ENCODE results near the gene ENPP1.

ENPP1 gene

DNA sequence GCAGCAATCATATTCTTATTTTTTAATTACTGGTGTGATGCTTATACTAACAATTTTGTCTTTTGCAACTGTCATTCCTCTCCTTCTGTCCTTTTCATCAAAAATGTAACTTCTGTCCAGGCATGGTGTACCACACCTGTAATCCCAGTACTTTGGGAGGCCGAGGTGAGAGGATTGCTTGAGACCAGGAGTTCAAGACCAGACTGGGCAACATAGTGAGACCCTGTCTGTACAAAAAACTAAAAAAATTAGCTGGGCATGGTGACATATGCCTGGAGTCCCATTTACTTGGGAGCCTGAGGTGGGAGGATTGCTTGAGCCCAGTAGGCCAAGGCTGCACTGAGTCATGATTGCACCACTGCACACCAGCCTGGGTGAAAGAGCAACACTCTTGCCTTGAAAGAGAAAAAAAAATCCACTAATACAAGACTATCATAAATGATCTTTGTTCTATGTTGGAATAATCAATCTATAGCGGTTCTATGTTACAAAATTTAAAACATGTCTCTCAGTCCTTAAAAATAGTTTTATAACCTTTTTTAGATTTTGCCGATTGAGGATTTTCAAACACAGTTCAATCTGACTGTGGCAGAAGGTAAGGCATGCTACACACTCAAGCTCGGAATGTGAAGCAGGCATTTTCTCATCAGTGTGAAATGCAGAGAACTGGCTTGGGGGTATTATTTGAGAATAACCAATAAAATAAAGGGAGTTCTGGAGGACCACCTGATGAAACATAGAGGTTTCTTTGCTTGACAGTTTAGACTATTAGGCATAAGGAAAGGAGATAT lies 70.4 kb downstream of the ENPP1 start:
- Histone ChIP-seq H3K4me1 (ENCODE audit: control insufficient read depth, low read length) (no peaks in the 10 kb centered on the region), H3K79me2 (ENCODE audit: control insufficient read depth, low read length) (no peaks in the 10 kb centered on the region), H3K4me3 (ENCODE audit: low read length) (no peak overlapping the region), H3K27ac (ENCODE audit: low read depth, low read length) (no peak overlapping the region), H4K20me1 (ENCODE audit: control insufficient read depth, insufficient read depth, low read depth, low read length) (no peaks in the 10 kb centered on the region), H3F3A (ENCODE audit: control insufficient read depth, insufficient read depth) (no peaks in the 10 kb centered on the region), H3K9me2 (replicated peaks; ENCODE audit: control insufficient read depth, low read length) (no peaks in the 10 kb centered on the region), H3K36me3 (ENCODE audit: control insufficient read depth, low read length) (no peaks in the 10 kb centered on the region), H3K27me3 (ENCODE audit: control insufficient read depth, low read length) (no peaks in the 10 kb centered on the region), H3K9me3 (ENCODE audit: control insufficient read depth, insufficient read depth, low read length) (no peaks in the 10 kb centered on the region), H3K4me2 (ENCODE audit: low read length) (no peak overlapping the region)
- TF ChIP-seq, protein P1, sequence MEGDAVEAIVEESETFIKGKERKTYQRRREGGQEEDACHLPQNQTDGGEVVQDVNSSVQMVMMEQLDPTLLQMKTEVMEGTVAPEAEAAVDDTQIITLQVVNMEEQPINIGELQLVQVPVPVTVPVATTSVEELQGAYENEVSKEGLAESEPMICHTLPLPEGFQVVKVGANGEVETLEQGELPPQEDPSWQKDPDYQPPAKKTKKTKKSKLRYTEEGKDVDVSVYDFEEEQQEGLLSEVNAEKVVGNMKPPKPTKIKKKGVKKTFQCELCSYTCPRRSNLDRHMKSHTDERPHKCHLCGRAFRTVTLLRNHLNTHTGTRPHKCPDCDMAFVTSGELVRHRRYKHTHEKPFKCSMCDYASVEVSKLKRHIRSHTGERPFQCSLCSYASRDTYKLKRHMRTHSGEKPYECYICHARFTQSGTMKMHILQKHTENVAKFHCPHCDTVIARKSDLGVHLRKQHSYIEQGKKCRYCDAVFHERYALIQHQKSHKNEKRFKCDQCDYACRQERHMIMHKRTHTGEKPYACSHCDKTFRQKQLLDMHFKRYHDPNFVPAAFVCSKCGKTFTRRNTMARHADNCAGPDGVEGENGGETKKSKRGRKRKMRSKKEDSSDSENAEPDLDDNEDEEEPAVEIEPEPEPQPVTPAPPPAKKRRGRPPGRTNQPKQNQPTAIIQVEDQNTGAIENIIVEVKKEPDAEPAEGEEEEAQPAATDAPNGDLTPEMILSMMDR (IDR thresholded peaks at IDR 0.05; ENCODE audit: low read depth, low read length, poor library complexity, severe bottlenecking), result no peak
- no peak for TF ChIP-seq EZH2phosphoT487 (IDR thresholded peaks at IDR 0.05; ENCODE audit: borderline replicate concordance, low read length)

DNA sequence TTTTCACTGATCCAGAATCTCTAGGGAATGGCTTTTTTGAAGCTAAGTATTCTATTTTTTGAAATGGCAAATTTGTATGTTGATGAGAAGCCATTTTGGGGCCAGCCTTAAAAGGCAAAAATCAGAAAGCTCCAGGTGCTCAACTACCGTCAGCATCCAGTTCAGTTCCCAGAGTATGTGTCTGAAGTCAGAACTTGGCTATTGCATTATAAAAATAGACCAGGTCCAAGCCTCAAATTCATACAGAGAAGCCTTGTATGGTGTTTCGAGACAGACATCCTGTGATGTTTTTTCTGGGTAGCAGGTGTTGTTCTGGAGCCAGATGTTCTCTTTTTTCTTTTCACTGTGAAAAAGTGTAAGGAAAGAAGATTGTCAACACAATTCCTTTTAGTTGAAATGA lies 75.2 kb downstream of the ENPP1 start:
- H3K27me3 ChIP-seq (ENCODE audit: control insufficient read depth, low read length), result no peaks in the 10 kb centered on the region
- H3F3A ChIP-seq (ENCODE audit: control insufficient read depth, insufficient read depth), result no peaks in the 10 kb centered on the region
- no peaks in the 10 kb centered on the region for H3K36me3 ChIP-seq (ENCODE audit: control insufficient read depth, low read length)
- no peak overlapping the region for H3K4me3 ChIP-seq (ENCODE audit: low read length)
- no peaks in the 10 kb centered on the region for H3K9me3 ChIP-seq (ENCODE audit: control insufficient read depth, insufficient read depth, low read length)
- no peaks in the 10 kb centered on the region for H4K20me1 ChIP-seq (ENCODE audit: control insufficient read depth, insufficient read depth, low read depth, low read length)
- H3K4me2 ChIP-seq (ENCODE audit: low read length), result no peak overlapping the region
- H3K27ac ChIP-seq (ENCODE audit: low read depth, low read length), result no peak overlapping the region
- no peaks in the 10 kb centered on the region for H3K79me2 ChIP-seq (ENCODE audit: control insufficient read depth, low read length)
- H3K9me2 ChIP-seq (replicated peaks; ENCODE audit: control insufficient read depth, low read length), result no peaks in the 10 kb centered on the region
- no peak for TF ChIP-seq EZH2phosphoT487 (IDR thresholded peaks at IDR 0.05; ENCODE audit: borderline replicate concordance, low read length)
- TF ChIP-seq, protein P1 (IDR thresholded peaks at IDR 0.05; ENCODE audit: low read depth, low read length, poor library complexity, severe bottlenecking), result no peak
- H3K4me1 ChIP-seq (ENCODE audit: control insufficient read depth, low read length), result no peaks in the 10 kb centered on the region

DNA sequence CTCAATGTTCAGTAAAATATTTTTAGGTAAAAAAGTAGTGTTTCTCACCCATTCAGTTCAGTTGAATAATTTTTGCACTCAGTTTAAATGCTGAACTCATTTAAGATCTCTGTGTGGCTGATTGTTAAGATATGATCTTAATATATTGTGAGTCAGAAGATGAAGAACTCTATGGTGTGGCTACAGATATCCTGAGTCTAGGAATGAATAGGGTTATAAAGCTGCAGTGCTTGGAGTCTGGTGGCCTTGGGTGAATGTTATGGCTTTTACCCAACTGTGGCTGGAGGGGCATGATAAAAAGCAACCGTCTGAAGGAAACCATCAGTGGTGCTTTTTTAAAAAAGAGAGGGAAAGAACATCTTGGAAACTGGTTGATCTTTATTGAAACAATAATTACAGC lies 77.4 kb downstream of the ENPP1 start:
- Histone ChIP-seq H3K4me3 (ENCODE audit: low read length) (no peak overlapping the region), H3K9me2 (replicated peaks; ENCODE audit: control insufficient read depth, low read length) (no peaks in the 10 kb centered on the region), H3K36me3 (ENCODE audit: control insufficient read depth, low read length) (no peaks in the 10 kb centered on the region), H3K9me3 (ENCODE audit: control insufficient read depth, insufficient read depth, low read length) (no peaks in the 10 kb centered on the region), H3K79me2 (ENCODE audit: control insufficient read depth, low read length) (no peaks in the 10 kb centered on the region), H3K4me1 (ENCODE audit: control insufficient read depth, low read length) (no peaks in the 10 kb centered on the region), H3K27me3 (ENCODE audit: control insufficient read depth, low read length) (no peaks in the 10 kb centered on the region), H3K27ac (ENCODE audit: low read depth, low read length) (no peak overlapping the region), H4K20me1 (ENCODE audit: control insufficient read depth, insufficient read depth, low read depth, low read length) (no peaks in the 10 kb centered on the region), H3K4me2 (ENCODE audit: low read length) (no peak overlapping the region), H3F3A (ENCODE audit: control insufficient read depth, insufficient read depth) (no peaks in the 10 kb centered on the region)
- TF ChIP-seq, protein P1 (IDR thresholded peaks at IDR 0.05; ENCODE audit: low read depth, low read length, poor library complexity, severe bottlenecking), result no peak
- TF ChIP-seq EZH2phosphoT487 (IDR thresholded peaks at IDR 0.05; ENCODE audit: borderline replicate concordance, low read length), result no peak

Measured in DOHH2 (cell line).